Femur (tissue), 1 donor: ENCODE data around the gene ZNF628.

ENCODE experiments used
- DNase-seq: peaks from one replicate; pipeline ENCODE4 v3.0.0-alpha.2; 2017

ZNF628 gene

DNA sequence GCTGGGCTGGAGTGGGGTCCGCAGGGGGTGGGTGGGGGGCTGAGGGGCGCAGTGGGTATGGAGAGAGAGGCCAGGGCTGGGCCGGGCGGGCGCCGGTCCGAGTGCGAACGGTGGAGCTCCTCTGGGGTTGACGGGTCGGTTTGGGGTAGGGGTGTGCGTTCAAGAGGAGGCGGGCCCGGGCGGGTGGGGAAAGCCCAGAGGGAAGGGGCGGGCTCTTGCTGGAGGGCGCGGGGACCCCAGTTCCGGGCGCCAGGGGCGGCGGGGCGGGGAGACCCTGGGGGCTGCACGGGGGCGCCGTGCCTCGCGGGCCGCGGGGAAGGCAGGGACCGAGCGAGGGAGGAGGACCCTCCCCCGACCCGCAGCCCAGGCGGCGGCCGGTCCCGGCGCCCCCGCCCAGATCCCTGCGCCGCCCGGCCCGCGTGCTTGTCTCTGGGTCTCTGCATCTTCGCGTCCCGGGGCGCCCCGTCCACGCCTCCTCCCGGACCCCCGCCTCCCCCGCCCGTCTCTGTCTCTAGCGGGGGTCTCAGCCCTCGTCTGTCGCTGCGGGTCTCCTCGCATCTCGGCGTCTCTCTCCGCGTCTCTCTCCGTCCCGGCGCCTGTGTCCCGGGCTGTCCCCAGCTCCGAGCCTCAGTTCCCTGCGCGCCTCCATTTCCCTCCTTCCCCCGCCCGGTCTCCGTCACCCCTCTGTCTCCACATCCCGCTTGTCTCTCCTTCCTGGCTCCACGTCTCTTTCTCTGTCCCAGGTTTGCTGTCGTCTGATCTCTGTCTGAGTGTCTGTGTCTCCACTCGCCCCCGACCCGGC lies 25.1 kb upstream of the ZNF628 start:
- DNase-seq: no peak

DNA sequence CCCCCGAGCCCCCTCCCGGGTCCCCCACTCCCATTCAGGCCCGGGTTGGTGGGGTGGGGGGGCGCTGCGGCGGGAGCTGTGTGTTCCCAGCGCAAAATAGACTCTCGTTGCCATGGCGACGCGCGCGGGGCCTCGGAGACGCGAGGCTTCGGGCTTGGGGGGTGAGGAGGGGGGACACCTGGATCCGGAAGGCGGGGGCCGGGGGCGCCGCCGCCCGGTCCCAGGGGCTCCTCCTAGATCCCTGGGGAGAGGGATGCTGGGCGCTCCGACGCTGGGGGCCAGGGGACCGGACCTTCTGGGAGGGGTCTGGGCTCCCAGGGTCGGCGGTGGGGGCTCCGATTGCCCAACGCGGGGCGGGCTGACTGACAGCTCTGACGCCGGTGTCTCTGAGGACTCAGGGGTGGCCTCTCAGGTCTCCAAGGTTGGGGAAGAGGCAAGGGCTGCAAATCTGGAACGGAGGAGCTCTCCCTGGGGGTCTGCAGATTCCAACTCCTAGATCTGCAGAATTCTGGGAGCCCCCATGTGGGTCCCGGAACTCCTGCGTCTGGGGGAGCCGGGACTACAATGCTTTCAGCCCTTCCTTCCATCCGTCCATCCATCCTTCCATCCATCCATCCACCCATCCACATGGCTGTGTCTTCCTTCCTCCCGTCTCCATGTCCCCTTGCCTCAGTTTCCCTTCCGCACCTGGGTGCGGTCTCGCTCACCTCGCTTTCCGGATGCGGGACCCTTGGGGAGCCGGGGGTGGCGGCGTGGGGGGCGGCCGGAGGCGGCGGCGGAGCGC lies 24.3 kb upstream of the ZNF628 start:
- DNase-seq: no peak

DNA sequence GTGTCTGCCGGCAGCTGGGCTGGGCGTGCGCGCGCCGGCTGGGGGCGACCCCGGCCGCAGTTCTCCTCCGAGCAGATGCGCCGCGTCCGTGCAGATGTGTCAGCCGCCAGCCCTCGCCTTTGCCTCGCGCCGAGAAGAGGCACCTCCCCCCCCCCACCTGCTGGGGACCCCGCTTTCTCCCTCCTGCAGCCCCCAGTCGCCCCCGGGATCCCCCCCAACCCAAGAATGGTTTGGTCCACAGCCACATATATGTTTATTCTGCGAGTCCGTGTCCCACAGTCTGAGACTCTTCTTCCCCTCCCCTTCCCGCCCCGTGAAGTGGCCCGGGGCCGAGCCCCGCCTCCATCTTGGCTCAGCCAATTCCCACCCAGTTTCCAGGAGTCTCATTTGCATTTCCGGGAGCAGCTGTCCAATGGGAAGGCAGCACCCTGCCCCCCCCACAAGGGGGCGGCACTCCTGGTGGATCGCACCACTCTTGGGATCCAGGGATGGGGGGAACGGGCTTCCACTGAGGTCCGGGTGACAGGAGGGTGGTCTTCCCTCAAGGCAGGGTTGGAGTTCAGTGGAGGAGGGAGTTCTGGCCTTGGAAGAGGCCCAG lies 23.6 kb upstream of the ZNF628 start:
- peak; percentile 94 for DNase-seq

DNA sequence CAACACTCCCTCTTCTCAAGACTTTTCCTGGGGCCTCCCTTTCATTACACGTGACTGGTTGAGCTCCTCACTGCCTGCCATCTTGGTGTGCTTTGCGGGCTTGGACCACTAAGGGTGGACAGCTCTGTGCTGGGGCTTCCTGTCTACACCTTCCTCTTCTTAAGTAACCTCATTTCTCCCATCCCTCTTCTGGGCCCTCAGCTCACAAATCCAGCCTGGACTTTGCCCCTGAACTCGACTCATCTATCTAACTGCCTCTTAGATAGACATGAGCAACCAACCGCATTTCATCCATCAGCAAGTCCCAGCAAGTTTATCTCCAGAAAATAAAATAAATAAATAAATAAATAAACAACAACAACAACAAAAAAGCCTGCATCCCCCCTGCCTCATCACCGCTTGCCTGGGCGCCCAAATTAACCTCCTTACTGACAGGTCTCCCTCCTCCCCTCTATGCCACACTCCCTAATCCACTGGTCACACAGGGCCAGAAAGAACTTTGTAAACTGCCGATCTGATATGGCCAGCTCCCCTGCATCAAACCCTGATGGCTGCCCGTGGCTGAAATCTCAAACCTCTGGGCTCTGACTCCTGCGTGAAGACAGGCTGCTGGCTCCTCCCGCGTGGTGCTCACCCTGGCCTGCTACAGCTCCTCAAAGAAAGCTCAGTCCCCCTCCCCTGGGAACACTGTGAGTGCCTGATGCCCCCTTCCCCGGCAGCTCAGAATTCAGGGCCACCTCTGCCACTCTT lies 22.7 kb upstream of the ZNF628 start:
- no peak for DNase-seq

DNA sequence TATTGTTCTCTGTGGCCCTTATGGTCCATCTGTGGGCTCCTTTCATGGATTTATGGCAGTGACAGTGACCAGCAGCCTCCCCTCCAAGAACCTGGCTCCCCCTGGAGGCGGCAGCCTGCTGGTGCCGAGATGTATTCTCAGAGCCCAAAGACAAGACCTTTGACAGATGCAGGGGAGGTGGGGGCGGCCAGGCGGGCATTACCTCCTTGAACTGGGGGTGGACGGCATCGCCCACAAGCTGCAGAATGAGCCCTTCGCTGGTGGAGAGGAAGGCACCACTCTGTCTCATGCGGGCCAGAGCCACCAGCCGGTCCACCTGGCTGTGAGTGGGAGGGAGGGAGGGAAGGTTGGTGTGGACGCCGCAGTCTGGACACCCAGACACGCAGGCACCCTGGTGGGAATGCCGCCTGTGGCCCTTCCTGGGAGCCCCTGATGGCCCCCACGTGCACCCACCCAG lies 21.6 kb upstream of the ZNF628 start:
- no peak for DNase-seq

DNA sequence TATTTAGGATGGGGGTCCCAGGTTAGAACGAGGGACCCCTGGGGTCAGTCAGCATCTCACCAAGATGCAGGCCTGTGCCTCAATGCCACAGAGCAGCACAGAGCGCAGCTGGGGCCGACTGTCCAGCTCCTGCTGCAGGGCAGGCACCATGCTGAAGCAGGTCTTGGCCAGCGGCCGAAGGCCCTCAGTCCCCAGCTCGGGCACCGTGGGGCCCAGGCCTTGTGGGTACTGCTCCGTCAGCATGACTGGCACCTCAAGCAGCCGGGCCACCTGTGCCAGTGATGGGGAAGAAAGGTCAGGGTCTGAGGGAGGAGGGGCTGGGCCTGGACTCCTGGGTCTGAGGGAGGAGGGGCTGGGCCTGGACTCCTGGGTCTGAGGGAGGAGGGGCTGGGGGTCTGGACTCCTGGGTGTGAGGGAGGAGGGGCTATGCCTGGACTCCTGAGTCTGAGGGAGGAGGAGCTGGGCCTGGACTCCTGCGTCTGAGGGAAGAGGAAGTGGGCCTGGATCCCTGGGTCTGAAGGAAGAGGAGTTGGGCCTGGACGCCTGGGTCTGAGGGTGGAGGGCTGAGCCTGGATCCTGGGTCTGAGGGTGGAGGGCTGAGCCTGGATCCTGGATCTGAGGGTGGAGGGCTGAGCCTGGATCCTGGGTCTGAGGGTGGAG lies 20.7 kb upstream of the ZNF628 start:
- DNase-seq: no peak

DNA sequence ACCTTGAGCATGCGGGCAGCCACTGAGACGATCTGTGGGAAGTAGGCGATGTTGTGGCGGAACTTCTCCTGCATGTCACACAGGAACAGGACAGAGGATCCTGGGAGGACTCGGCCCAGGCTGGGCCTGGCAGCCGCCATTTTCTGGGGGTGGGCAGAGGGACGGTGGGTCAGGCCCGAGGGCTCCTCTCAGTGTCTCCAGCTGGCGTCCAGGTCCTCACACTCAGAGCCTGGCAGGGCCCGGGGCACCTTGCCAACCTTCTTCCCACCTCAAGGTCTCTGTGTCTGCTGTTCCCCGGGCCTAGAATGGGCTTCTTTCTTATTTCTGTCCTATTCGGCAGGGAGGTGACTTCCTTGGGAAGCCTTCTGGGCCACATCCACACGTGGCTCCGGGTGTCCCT lies 20.1 kb upstream of the ZNF628 start:
- no peak for DNase-seq

GRCh38 chr19:55457683-55458457 lies 18.5 kb upstream of the ZNF628 start:
- DNase-seq: no peak

GRCh38 chr19:55459551-55459949 lies 16.9 kb upstream of the ZNF628 start:
- DNase-seq: no peak

GRCh38 chr19:55459950-55460657 lies 16.3 kb upstream of the ZNF628 start:
- DNase-seq: no peak

GRCh38 chr19:55460670-55461258 lies 15.7 kb upstream of the ZNF628 start:
- DNase-seq: peak; percentile 94

- peak; percentile 100 for DNase-seq
Observed at GRCh38 chr19:55461259-55461973, 15.0 kb upstream of the ZNF628 start, which contains the start of gene ISOC2. Gene ISOC2, minus strand, starts transcription at chr19:55461642. Its CDS starts 5,156 bp downstream, at chr19:55456486.

GRCh38 chr19:55461974-55462626 lies 14.3 kb upstream of the ZNF628 start:
- no peak for DNase-seq

GRCh38 chr19:55462722-55463121 lies 13.7 kb upstream of the ZNF628 start:
- DNase-seq: no peak

- DNase-seq: no peak
Observed at GRCh38 chr19:55463583-55464031, 12.8 kb upstream of the ZNF628 start.

- no peak for DNase-seq
Observed at GRCh38 chr19:55464039-55464661, 12.3 kb upstream of the ZNF628 start.

- DNase-seq: no peak
Observed at GRCh38 chr19:55464662-55465054, 11.8 kb upstream of the ZNF628 start, which contains the start of gene C19orf85. Gene C19orf85, minus strand, starts transcription at chr19:55464751. Its CDS starts 197 bp downstream, at chr19:55464554.
